ENCODE results near the gene NT5M. TPM values are rescaled to one million over a fixed set of nuclear protein-coding genes. Genes with fewer than 3 reads are reported as not detected.
"Not testable (repeated sequence)": the region's sequence is repeated elsewhere in the genome, so short reads cannot be mapped to it uniquely, and the experiment has no call there.

NT5M gene
- total RNA-seq, 1 experiment from 2014 or later = 5.5 TPM

DNA sequence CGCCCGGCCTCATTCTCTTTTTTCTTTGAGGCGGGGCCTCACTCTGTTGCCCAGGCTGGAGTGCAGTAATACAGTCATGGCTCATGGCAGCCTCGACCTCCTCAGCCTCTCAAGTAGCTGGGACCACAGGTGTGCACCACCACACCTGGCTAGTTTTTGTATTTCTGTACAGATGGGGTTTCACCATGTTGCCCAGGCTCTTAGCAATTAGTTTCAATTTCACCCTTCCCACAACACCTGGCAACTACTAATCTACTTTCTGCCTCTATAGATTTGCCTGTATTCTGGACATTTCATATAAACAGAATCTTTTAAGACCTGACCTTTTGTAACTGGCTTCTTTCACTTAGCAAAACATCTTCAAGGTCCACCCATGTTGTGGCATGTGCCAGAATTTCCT is 8.0 kb upstream of the NT5M start:
- H3K27me3 Mint-ChIP-seq (ENCODE audit: insufficient read depth, unreplicated experiment) = no peaks in the 10 kb centered on the region
- POLR2A ChIA-PET = no interaction called here
- no peak for DNase-seq (ENCODE audit: unreplicated experiment)
- no peak for TF ChIP-seq CTCF (IDR thresholded peaks at IDR 0.05; ENCODE audit: unreplicated experiment)
- no TSS peak for BruUV-seq (replicated peaks)
- no peak overlapping the region for H3K27ac Mint-ChIP-seq (ENCODE audit: low read depth, unreplicated experiment)
- H3K4me3 Mint-ChIP-seq (ENCODE audit: unreplicated experiment) = no peak overlapping the region
- intact Hi-C loops (cut with micrococcal nuclease) = no loop called here
- CTCF ChIA-PET = interaction anchor here (1.0 to 2.4 kb wide), 2 partner anchors 18 to 60 kb away, joined by 4 to 9 read pairs; no protein-coding TSS in a partner anchor
- peaks cover 11% of the 10 kb centered on the region for H3K4me1 Mint-ChIP-seq (ENCODE audit: insufficient read depth, unreplicated experiment)
- H3K9me3 Mint-ChIP-seq (ENCODE audit: unreplicated experiment) = no peaks in the 10 kb centered on the region
- H3K36me3 Mint-ChIP-seq (ENCODE audit: insufficient read depth, unreplicated experiment) = no peaks in the 10 kb centered on the region

- ChIA-PET POLR2A (interaction anchor here (0.7 to 2.8 kb wide), 2 partner anchors 17 to 538 kb away, joined by 5 to 16 read pairs; partner anchors contain the start of gene COPS3), CTCF (no interaction called here)
- H3K4me1 Mint-ChIP-seq (ENCODE audit: insufficient read depth, unreplicated experiment) = peaks cover 11% of the 10 kb centered on the region
- BruUV-seq (replicated peaks) = no TSS peak
- TF ChIP-seq CTCF (IDR thresholded peaks at IDR 0.05; ENCODE audit: unreplicated experiment) = no peak
- DNase-seq (ENCODE audit: unreplicated experiment) = no peak
- no peak overlapping the region for H3K27ac Mint-ChIP-seq (ENCODE audit: low read depth, unreplicated experiment)
- intact Hi-C loops (cut with micrococcal nuclease) = no loop called here
- H3K27me3 Mint-ChIP-seq (ENCODE audit: insufficient read depth, unreplicated experiment) = no peaks in the 10 kb centered on the region
- H3K9me3 Mint-ChIP-seq (ENCODE audit: unreplicated experiment) = no peaks in the 10 kb centered on the region
- no peaks in the 10 kb centered on the region for H3K36me3 Mint-ChIP-seq (ENCODE audit: insufficient read depth, unreplicated experiment)
- no peak overlapping the region for H3K4me3 Mint-ChIP-seq (ENCODE audit: unreplicated experiment)
These were observed 6.0 kb upstream of the NT5M start for GRCh38 chr17:17297217-17297616.

DNA sequence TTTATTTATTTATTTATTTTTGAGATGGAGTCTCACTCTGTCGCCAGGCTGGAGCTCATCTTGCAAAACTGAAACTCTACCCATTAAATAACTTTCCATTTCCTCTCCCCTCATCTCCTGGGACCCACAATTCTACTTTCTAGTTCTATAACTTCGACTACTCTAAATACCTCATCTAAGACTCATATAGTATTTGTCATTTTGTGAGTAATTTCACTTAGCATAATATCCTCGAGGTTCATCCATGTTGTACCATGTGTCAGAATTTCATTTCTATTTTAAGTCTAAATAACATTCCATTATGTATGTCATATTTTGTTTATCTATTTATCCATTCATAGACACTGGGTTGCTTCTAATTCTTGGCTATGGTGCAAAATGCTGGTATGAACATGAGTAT is 5.1 kb upstream of the NT5M start:
- ChIA-PET CTCF (interaction anchor here (0.6 kb wide), 1 partner anchor 628 kb away, joined by 3 read pairs; no protein-coding TSS in a partner anchor), POLR2A (interaction anchor here (0.6 to 2.8 kb wide), 3 partner anchors 10 to 910 kb away, joined by 3 to 16 read pairs (median 4); partner anchors contain the start of gene COPS3)
- Mint-ChIP-seq H3K4me1 (ENCODE audit: insufficient read depth, unreplicated experiment) (peaks cover 11% of the 10 kb centered on the region), H3K36me3 (ENCODE audit: insufficient read depth, unreplicated experiment) (no peaks in the 10 kb centered on the region), H3K27ac (ENCODE audit: low read depth, unreplicated experiment) (no peak overlapping the region), H3K27me3 (ENCODE audit: insufficient read depth, unreplicated experiment) (no peaks in the 10 kb centered on the region), H3K9me3 (ENCODE audit: unreplicated experiment) (no peaks in the 10 kb centered on the region), H3K4me3 (ENCODE audit: unreplicated experiment) (no peak overlapping the region)
- TF ChIP-seq CTCF (IDR thresholded peaks at IDR 0.05; ENCODE audit: unreplicated experiment) = no peak
- no TSS peak for BruUV-seq (replicated peaks)
- intact Hi-C loops (cut with micrococcal nuclease) = no loop called here
- no peak for DNase-seq (ENCODE audit: unreplicated experiment)

GRCh38 chr17:17300624-17301568 is 2.3 kb upstream of the NT5M start:
- intact Hi-C loops (cut with micrococcal nuclease) = no loop called here
- H3K36me3 Mint-ChIP-seq (ENCODE audit: insufficient read depth, unreplicated experiment) = no peaks in the 10 kb centered on the region
- no peak overlapping the region for H3K27ac Mint-ChIP-seq (ENCODE audit: low read depth, unreplicated experiment)
- ChIA-PET CTCF (interaction anchor here (0.6 kb wide), 1 partner anchor 12 kb away, joined by 4 read pairs; no protein-coding TSS in a partner anchor), POLR2A (interaction anchor here (1.6 kb wide), 2 partner anchors 20 kb away, joined by 4 to 7 read pairs; partner anchors contain the start of gene COPS3)
- DNase-seq (ENCODE audit: unreplicated experiment) = peak; percentile 27
- BruUV-seq (replicated peaks) = no TSS peak
- no peaks in the 10 kb centered on the region for H3K27me3 Mint-ChIP-seq (ENCODE audit: insufficient read depth, unreplicated experiment)
- TF ChIP-seq CTCF (IDR thresholded peaks at IDR 0.05; ENCODE audit: unreplicated experiment) = no peak
- no peak overlapping the region for H3K4me3 Mint-ChIP-seq (ENCODE audit: unreplicated experiment)
- H3K9me3 Mint-ChIP-seq (ENCODE audit: unreplicated experiment) = no peaks in the 10 kb centered on the region
- peaks cover 18% of the 10 kb centered on the region for H3K4me1 Mint-ChIP-seq (ENCODE audit: insufficient read depth, unreplicated experiment)

DNA sequence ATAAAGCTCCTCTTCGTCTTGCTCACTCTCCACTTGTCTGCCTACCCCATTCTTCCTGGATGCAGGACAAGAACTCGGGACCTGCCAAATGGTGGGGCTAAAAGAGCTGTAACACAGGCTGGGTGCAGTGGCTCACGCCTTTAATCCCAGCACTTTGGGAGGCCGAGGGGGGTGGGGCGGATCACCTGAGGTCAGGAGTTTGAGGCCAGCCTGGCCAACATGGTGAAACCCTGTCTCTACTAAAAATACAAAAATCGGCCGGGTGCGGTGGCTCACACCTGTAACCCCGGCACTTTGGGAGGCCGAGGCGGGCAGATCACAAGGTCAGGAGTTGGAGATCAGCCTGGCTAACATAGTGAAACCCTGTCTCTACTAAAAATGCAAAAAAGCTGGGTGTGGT is 1.5 kb upstream of the NT5M start:
- ChIA-PET CTCF (interaction anchor here (0.7 kb wide), 1 partner anchor 57 kb away, joined by 3 read pairs; no protein-coding TSS in a partner anchor), POLR2A (interaction anchor here (1.6 kb wide), 1 partner anchor 21 kb away, joined by 4 read pairs; the partner anchor contains the start of gene COPS3)
- H3K36me3 Mint-ChIP-seq (ENCODE audit: insufficient read depth, unreplicated experiment); H3K27me3 Mint-ChIP-seq (ENCODE audit: insufficient read depth, unreplicated experiment); H3K4me3 Mint-ChIP-seq (ENCODE audit: unreplicated experiment); BruUV-seq (replicated peaks); intact Hi-C loops (cut with micrococcal nuclease); DNase-seq (ENCODE audit: unreplicated experiment); H3K27ac Mint-ChIP-seq (ENCODE audit: low read depth, unreplicated experiment); H3K9me3 Mint-ChIP-seq (ENCODE audit: unreplicated experiment): not testable (repeated sequence)
- peaks cover 14% of the 10 kb centered on the region for H3K4me1 Mint-ChIP-seq (ENCODE audit: insufficient read depth, unreplicated experiment)

All from MCF 10A (cell line).